GM12892 (cell line): ENCODE results near the gene GRM1.

Experiments used
- POLR2A ChIP-seq: IDR thresholded peaks from 2 replicates; pipeline ENCODE4 v1.6.1; 2011; ENCODE audit warnings: low read depth, low read length, control low read depth
- POLR2AphosphoS5 ChIP-seq: IDR thresholded peaks from 2 replicates; pipeline ENCODE4 v1.6.1; 2011; ENCODE audit warnings: low read depth, low read length, control low read depth
- TAF1 ChIP-seq: IDR thresholded peaks from 2 replicates; pipeline ENCODE4 v1.6.1; 2011; ENCODE audit warnings: low read depth, mild to moderate bottlenecking, control low read depth, low read length, borderline replicate concordance

- no peak for TF ChIP-seq POLR2AphosphoS5
- no peak for TF ChIP-seq POLR2A
- TF ChIP-seq TAF1 = no peak
Measured at GRCh38 chr6:146295695-146296094, 266.8 kb downstream of the GRM1 start.
